RPMI8226 (cell line): ENCODE results near the gene C19orf25.
A peak's percentile ranks its signal among the peaks of the same experiment; 100 is the strongest.

Experiments
- DNase-seq: peaks from one replicate; pipeline ENCODE4 v3.0.0-alpha.2; 2015

C19orf25 gene

DNA sequence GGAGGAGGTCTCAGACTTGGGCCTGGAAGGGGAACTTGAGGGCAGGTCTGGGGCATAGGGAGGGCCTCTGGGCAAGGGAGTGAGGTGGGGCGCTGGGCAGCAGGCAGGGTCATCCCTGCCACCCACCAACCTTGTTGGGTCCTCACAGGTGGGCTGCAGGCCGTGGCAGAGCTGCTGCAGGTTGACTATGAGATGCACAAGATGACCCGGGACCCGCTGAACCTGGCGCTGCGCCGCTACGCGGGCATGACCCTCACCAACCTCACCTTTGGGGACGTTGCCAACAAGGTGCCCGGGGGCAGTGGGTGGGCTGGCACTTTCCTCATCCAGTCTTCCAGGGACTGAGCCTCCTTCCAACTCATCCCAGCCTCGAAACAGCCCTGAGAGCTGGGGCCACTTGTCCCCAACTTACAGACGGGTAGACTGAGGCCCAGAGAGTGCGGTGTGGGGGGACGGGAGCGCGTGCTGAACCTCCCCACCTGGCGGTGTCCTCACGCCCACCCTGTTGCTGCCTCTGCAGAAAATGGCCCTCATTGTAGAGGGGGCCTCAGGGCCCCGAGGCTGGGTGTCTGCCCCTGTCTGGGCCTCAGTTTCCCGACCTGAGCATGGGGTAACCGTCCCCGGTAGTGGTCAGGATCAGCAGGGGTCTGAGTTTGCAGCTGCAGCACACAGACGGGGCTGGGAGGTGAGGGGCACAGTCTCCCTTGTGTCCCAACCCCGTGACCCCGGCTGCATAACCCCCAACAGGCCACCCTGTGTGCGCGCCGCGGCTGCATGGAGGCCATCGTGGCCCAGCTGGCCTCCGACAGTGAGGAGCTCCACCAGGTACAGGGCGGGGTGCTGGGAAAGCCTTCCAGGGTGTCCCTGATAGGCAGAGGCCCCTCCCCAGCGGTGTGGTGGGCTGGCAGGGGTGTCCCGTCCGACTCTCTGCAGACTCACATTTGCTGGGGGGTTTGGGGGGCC, 18.7 kb downstream of the C19orf25 start:
- DNase-seq: no peak

DNA sequence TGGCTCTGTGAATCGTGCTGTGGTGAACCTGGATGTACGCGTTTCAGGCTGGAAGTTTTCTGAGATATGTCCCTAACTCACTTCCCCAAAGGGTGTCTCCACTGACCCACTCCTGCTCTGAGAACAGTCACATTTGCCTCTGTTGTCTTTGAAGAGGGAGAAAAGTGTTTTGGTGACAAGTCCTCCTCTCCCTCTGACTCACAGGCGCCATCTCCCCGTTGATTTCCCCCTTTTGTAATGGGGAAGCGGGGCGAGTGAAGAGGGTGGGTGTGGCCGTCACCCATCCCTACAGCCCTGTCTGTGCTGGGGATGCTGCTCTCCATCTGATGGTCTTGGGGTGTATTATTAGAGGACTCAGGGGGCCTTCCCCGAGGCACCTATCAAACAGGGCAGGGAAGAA, 19.5 kb downstream of the C19orf25 start:
- DNase-seq: no peak

DNA sequence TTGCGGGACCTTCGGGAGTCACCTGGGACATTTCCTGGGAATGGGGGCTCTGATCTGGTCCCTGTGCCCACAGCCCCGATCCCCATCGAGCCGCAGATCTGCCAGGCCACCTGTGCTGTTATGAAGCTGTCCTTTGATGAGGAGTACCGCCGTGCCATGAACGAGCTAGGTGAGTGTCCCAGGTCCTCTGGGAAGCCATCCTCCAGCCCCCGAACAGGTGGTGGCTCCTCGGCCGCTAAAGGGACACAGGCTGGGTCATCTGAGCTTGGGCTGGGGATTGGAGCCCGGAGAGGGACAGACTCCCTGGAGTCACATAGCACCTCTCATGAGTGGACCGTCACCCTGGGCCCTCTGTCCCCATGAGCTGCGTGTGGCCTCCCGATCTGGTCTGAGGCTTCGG, 21.1 kb downstream of the C19orf25 start:
- no peak for DNase-seq

DNA sequence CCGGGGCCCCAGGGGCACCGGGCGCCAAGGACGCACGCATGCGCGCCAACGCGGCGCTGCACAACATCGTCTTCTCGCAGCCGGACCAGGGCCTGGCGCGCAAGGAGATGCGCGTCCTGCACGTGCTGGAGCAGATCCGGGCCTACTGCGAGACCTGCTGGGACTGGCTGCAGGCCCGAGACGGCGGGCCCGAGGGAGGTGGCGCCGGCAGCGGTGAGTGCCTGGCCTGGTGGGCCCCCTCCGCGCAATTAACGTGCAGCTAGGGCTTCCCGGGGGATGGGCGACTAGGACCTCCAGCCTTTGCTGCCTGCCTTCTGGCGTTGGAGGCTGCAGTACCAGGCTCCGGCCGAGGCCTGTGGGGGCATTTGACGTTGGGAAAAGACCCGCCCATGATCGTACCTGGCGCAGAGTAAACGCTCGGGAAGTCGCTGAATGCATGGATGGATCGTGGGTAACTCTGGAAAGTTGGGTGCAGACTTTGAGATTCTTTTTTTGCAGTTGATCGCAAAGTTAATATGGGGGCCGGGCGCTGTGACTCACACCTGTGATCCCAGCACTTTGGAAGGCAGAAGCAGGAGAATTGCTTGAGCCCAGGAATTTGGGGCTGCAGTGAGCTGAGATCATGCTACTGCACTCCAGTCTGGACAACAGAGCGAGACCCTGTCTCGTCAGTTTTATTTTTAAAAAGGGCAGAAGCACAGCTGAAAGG, 21.8 kb downstream of the C19orf25 start:
- no peak for DNase-seq

DNA sequence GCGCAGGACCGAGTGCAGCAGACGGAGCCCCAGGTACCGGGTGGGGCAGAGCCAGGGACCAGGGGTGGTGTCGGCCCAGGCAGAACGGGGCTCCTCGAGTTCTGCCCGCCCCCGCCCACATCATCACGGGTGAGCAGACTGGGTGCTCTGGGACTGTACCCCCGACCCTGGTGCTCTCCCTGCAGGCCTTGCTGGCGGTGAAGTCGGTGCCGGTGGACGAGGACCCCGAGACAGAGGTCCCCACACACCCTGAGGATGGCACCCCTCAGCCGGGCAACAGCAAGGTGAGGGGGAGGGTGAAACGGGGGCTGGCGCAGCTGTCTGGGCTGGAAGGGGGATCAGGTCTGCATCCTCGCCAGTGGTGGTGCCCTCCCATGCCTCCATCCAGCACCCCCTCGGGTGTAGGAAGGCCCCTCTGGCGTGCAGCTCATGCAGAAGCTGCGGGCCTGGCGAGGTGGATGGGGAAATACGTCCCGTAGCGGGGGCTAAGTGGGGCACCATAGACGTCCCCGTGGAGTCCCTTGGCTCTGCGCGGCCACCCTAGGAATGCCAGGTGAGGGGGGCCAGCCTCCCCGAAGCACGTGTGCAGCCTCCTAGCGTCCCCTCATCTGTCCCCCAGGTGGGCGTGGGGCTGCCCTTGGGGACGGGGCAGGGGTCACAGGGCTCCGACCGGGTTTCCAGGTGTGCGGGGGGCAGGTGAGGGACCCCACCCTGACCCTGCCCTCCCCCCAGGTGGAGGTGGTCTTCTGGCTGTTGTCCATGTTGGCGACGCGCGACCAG, 22.7 kb downstream of the C19orf25 start:
- no peak for DNase-seq

DNA sequence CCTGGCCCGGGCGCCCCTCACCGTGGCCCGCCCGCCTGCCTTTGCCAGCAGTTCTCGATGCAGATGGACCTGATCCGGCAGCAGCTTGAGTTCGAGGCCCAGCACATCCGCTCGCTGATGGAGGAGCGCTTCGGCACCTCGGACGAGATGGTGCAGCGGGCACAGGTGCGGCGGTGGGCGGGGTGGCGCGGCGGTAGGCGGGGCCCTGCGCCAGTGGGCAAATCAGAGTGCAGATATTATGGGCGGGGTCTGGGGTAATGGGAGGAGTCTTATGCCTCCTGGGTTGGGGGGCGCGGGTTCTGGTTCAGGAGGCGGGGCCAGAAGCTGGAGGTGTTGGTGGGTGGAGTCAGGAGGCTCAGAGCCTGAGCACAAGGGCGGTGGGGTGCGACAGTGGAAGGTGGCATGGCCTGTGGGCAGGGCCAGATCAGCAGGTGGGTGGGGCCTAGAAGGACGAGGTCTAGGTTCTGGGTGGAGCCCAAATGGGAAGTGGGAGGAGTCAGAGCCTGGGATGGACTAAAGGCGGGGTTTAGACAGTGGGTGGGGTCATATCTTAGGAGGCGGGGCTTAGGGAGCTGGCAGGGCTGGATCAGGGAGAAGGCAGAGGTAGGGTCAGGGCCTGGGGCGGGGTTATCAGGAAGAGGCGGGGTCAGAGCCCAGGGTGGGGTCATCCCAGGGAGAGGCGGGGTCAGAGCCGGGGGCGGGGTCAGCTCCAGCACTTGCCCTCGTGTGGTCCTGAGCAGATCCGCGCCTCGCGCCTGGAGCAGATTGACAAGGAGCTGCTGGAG, 23.5 kb downstream of the C19orf25 start:
- DNase-seq: peak; percentile 99

DNA sequence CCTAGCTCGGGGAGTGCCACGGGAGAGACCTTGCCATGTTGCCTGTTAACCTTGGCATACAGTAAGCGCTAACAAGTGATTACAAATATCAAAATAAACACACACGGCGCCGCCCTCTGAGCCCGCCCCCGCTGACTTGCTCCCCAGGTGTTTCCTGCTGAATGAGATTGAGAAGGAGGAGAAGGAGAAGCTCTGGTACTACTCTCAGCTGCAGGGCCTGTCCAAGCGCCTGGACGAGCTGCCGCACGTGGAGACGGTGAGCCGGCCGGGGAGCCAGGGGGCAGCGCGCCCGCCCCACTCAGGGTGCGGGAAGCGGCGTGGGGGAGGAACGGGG, 24.0 kb downstream of the C19orf25 start:
- peak; percentile 86 for DNase-seq

DNA sequence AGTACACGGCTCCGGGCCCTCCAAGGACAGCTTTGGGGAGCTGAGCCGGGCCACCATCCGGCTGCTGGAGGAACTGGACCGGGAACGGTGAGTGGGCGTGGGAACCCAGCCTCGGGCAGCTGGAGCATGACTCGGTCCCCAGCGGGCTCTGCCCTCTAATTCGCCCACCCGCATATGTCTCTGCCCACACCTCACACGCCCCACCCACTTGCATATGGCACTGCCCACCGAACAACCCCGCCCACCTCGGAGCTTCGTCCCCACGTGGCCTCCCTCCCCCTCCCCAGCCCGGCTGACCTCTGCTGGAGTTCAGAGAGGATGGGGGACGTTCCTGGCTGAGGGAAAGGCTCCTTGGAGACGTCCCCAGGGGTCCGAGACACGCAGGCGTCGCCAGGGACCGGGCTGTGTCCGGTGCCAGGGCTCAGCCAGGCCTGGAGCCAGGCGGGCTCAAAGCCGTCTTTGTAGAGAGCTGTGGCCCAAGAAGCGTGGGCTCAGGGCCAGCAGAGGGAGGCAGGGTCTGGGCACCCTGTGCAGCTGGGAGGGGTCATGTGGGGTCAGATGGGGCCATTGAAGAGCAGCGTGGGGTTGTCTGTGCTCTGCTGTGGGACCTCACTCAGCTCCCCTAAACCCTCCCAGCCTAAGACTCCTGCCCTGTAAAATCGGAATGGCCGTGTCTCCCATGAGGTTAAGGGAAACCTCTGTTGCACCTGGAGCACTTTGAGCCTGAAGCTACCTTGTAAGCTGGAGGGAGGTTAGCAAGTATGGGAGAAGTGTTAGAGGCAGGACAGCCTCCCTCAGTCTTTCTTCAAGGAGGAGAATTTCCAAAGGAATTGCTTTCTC, 25.3 kb downstream of the C19orf25 start:
- DNase-seq: peak; percentile 87

DNA sequence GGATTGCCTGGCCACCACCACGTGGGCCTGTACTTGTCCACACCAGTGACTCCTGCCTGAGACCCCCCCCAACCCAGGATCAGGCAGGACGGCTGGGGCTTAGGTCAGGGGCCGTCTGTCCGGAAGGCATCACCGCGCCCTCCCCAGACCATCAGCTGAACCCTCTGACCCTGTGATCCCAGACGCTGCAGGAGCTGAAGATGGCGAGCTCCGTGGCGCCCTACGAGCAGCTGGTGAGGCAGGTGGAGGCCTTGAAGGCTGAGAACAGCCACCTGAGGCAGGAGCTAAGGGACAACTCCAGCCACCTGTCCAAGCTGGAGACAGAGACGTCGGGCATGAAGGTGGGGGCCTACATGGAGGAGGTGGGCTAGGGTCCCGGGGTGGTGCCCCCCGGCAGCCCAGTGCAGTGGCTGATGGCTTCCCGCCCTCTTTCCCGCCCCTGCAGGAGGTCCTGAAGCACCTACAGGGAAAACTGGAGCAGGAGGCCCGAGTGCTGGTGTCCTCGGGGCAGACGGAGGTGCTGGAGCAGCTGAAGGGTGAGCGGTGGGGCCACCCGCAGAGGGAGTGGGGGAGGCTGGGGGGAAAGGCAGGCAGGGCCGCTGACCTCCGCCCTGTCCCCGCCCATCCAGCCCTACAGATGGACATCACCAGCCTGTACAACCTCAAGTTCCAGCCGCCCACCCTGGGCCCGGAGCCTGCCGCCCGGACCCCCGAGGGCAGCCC, 26.1 kb downstream of the C19orf25 start:
- DNase-seq: peak; percentile 30

DNA sequence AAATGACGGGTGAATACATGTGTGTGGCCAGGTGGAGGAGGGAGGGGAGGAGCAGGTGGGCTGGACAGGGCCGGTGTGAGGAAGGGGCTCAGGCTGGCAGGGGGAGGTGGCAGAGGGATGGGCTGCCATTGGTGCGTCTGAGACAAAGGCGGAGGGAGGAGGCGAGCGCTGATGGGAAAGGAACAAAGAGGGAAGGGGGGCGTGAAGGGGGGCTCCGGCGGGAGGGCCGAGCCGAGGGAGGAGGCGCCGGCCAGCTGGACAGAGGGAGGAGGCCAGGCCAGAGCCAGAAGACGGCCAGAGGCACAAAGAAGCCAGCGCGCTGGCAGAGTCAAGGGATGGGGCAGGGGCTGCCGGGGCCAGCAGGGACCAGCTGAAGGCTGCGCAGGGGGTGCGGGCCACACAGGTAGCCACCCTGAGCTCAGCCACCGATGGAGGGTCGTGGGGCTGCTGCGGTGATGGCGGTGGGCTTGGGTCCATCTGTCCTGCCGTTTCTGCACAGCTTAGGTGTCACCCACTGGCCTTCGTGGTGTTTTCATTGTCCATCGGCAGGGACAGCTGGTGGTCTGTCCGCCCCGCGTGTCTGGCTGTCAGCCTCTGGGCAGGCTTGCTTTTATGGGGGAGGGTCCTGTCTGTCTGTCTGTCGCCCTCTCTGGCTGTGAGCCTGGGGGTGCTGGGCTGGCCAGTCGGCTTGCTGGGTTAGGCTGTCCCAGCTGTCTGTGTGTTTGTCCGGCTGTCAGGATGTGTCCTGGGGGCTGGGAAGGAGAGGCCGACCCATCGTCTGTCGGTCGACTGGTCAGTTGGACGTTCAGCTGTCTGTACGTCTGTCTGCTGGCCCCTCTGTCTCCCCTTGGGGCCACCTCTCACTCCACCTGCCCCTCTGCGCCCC, 26.9 kb downstream of the C19orf25 start:
- no peak for DNase-seq

DNA sequence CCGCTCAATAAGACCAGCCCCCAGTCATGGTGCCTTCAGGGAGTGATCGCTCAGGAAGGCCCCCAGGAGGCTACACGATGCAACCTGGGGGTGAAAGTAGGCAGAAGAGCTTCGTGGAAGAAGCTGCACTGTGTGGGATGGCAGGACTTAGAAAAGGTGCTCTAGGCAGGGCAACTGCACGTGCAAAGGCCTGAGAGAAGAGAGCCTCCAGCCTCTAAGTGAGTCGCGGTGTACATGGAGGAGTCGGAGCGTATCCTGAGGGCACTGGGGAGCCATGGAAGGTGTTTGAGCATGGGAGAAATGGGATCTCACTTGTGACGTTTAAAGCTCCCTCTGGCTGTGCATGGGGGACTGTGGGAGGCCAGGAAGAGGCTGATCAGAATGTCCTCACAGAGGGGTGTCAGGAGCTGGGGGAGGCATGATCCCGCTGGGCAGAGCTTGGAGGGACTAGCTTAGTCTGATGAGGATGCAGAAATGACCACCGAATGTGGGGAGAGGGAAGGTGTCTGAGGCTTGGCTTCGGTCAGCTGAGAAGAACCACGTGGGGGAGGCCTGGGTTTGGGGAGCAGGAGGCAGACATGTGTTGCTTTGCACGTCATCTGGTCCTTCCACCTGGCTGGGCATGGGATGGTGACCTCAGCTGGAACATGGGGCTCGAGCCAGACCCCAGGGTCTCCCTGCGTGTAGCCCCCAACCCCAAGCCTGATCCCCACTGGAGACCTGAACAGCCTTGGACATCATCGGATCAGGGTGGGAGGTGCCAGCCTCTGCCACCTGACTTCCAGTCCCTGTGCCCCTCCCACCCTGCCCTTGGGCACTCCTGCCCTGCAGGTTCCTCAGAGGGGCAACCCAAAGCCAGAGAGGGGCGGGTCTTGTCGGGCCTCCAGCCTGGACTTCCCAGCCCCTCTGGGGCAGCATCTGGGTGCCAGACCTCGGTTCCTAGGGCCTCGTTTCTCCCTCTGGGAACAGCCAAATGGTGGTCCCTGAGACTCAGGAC, 28.0 kb downstream of the C19orf25 start:
- DNase-seq: no peak

DNA sequence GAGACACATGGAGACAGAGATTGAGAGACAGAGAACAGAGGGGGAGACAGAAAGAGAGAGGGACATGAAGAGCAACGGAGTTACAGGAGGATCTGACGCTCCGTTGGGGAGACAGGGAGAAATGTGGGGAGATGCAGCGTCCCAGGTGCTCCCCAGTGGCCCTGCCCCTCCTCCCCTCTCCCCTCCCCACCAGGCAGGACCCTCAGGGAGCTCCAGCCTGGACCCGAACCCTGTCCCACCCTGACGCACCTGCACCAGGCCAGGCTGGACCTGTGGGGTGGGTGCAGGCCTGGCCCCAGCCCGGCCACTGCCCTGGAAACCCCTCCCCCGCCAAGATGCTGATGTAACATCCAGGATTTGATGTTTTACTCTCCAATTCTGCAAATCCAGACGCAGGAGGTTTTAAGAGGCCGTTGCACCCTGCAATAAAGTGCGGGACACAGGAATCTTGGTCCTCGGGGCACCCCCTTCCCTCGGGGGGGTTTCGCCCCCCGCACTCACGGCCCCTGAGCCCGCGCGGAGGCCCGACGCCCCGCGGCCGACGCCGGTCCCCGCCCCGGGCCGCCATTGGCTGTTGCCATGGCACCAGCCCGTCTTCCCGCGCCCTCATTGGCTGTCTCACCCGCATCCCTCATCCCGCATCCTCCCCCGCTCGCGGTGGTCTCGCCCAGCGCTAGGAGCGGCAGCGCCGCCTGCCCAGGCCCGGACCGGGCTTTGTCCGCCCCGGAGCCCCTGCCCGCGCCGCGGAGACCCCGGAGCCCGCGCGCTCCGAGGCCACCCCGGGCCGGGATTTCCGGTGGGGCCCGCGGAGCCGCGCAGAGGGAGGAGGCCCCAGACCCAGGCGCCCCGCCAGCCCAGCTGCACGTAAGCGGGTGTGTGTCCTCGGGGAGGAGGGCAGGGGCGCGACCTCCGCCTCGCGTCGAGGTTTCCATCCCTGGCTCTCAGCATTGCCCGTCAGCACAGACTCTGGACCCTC, 29.3 kb downstream of the C19orf25 start, which contains the start of gene APC2:
APC2 (plus strand) TSS at position 655 of the 976 bp plus-strand sequence. CDS start 2,881 bp downstream, outside the sequence.
- no peak for DNase-seq

DNA sequence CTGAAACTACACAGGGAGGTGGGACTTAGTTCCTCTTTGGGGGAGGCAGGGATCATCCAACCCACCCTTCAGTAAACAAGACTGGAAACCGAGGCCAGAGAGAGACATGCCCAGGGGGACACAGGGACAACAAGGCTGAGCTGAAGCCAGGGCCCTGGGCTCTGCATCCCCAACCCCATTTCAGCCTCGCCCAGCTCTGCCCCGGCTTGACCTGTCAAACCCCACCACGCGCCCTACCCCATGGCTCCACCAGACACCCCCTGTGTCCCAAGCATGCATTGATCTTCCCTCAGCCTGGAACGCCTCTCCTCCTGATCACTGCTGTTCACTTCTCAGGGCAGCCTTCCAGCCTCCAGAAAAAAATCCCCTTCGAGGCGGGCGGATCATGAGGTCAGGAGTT, 31.1 kb downstream of the C19orf25 start:
- no peak for DNase-seq

DNA sequence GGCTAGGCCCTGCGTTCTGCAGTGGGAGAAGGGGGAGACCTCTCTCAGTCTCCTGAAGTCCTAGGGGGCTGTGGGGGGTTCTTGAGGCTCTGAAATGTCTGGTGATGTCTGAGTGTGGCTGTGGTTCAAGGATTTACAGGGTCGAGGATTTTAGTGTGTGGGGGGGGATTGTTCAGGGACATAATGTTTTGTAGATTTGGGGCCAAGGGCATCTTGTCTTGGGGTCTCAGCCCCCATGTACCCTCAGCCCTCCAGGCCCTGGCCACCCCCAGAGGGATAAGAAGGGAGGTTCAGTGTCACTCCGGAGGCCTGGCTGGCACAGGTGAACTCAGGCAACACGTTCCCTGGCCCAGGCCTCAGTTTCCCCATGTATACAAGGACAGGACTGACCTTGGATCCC, 31.5 kb downstream of the C19orf25 start:
- no peak for DNase-seq

DNA sequence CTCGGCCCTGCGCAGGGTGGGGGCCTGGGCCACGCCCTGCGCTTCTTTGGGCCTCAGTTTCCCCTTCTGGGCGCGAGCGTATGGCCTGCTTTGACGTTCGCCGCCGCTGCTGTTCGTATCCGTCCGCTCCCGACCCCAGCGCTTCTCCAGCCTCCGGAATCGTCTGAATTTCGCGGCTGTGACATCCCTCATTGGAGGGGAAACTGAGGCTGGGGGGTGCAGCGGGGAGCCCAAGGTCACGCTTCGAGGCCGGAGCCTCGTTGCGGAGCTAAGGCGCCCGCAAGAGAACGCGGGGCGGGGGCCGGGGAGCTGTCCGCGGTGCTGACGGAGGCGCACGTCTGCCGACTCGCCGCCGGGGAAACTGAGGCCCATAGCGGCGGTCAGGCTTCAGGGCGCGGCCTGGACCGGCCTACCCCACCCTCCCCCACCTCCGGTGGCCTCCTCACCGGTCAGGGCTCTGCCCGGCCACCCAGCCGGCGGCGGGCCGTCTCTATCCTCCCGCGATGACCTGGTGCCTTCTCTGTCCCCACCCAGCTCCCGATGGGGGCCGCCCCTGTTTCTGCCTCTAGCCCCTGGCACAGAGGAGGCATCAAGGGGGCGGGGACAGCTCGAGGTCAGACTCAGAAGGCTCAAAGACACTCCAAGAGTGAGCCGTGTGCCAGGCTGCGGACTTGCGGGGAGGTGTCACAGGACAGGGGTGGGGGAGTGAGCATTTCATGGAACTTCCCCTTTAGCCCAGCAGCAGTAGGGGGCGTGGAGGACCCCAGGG, 32.1 kb downstream of the C19orf25 start:
- DNase-seq: peak; percentile 41
